ENCODE measurements around the gene FTHL17.

Gene FTHL17

GRCh38 chrX:31036895-31037294, 34.9 kb downstream of the FTHL17 start:
- DNase-seq: no peak

- DNase-seq: no peak
Measured at GRCh38 chrX:31027351-31027750, 44.5 kb downstream of the FTHL17 start.

- DNase-seq: no peak
Measured at GRCh38 chrX:31024866-31025265, 47.0 kb downstream of the FTHL17 start.

- no peak for DNase-seq
Measured at GRCh38 chrX:31021537-31021936, 50.3 kb downstream of the FTHL17 start.

Data from activated effector memory CD4-positive, alpha-beta T cell treated with Interleukin-2 at 50 U/mL for 16 hours (primary cell).